T-cell (primary cell): Measurements from ENCODE around the gene AMPD3. TPM values are rescaled to one million over a fixed set of nuclear protein-coding genes. Genes with fewer than 3 reads are reported as not detected.

Experiments used
- total RNA-seq, 35 experiments: library from RNA in 6 of 35; stranded (reverse) in 6 of 35; fragments of 120-200 nt in 1 of 35; gene quantifications; one replicate each; pipeline versions ENCODE4 v1.2.1 to v1.2.4 and lab custom pipeline; 2013 to 2026

Gene AMPD3
- total RNA-seq, 5 donors from 2014 or later (not counting 1 experiment from before 2014, with no cell fraction given): 21.1 to 40.0 (median 26.0) TPM

Other genes starting within 250 kb of the AMPD3 start
- 10 to 100 TPM in 4 of 5 donors, 1 to 10 TPM in 1; 9.5 to 23.5 (median 13.0) TPM for gene SBF2, start 161.0 kb upstream of the AMPD3 start, total RNA-seq
- gene ADM, start 150.2 kb upstream of the AMPD3 start, total RNA-seq: 1 to 10 TPM in 1 of 5 donors, under 1 TPM in 3, not detected in 1; 0.37 to 1.2 (median 0.64) TPM
- gene RNF141, start 85.9 kb downstream of the AMPD3 start, total RNA-seq: 10 to 100 TPM; 15.1 to 17.3 (median 15.3) TPM
- gene LYVE1, start 113.4 kb downstream of the AMPD3 start, total RNA-seq: under 1 TPM in 3 of 5 donors, not detected in 2; 0.33 to 0.61 (median 0.38) TPM
- under 1 TPM in 2 of 5 donors, not detected in 3; 0.06 to 0.20 TPM for gene IRAG1, start 238.5 kb downstream of the AMPD3 start, total RNA-seq